GM12878 (cell line): Measurements from ENCODE around the gene MEGF9. TPM values are rescaled to one million over a fixed set of nuclear protein-coding genes. Genes with fewer than 3 reads are reported as not detected.

Experiments
- ATAC-seq: fragments of 200-7000 bp; cut with Tn5 transposase; 3 replicates; pipeline ENCODE4 v1.9.1; 2020; ENCODE audit warnings: mild to moderate bottlenecking, moderate library complexity
- BruUV-seq: library from RNA; stranded (reverse); fragments of 400-500 nt; replicated peaks from 2 replicates; lab custom pipeline; 2021; lab: Mats Ljungman, UMichigan
- CTCF ChIA-PET: fragments of 300-600 bp; sonication (Branson Sonifier 250); formaldehyde crosslinking; extraction: SDS; loops from one replicate; lab custom pipeline; 2021; ENCODE audit warnings: inconsistent platforms; lab: Yijun Ruan, JAX
- POLR2A ChIA-PET: fragments of 350-600 bp; formaldehyde crosslinking; extraction: SDS; loops from one replicate; lab custom pipeline; 2021; ENCODE audit warnings: inconsistent platforms; lab: Charles Lee
- RAD21 ChIA-PET: fragments of 300-600 bp; sonication (Branson Sonifier 250); formaldehyde crosslinking; loops from one replicate; lab custom pipeline; 2023; ENCODE audit warnings: antibody characterized with exemption; ENCODE audit not compliant: unreplicated experiment; lab: Charles Lee
- SMC1A ChIA-PET: fragments of 300-600 bp; sonication (Branson Sonifier 250); formaldehyde crosslinking; loops from one replicate; lab custom pipeline; 2023; ENCODE audit not compliant: unreplicated experiment, uncharacterized antibody; lab: Charles Lee
- DNase-seq: peaks from one replicate; pipeline ENCODE4 v3.0.0-alpha.2; 2011; ENCODE audit warnings: low read depth, low spot score
- FAIRE-seq: peaks from 3 replicates; lab custom pipeline; 2011; peaks lifted over from hg19 to GRCh38; lab: Jason Lieb, UNC
- H2AFZ ChIP-seq: 2 replicates; pipeline ENCODE4 v1.6.0; 2011; ENCODE audit warnings: low read depth, low read length, control low read depth; ENCODE audit not compliant: control insufficient read depth
- H3K27ac ChIP-seq: 2 replicates; pipeline ENCODE4 v1.5.1; 2011; ENCODE audit warnings: control low read depth; ENCODE audit not compliant: control insufficient read depth, insufficient read depth
- H3K27me3 ChIP-seq, 2 experiments: replicated peaks in 1 of 2; 2 replicates each; pipeline versions ENCODE4 v1.6.0 to v1.6.1; 2011; ENCODE audit warnings: low read length in 1 of 2; ENCODE audit not compliant: control insufficient read depth in 2 of 2, insufficient read depth in 2 of 2
- H3K36me3 ChIP-seq, 2 experiments: 2 replicates each; pipeline ENCODE4 v1.5.1; 2011; ENCODE audit warnings: low read length in 1 of 2; ENCODE audit not compliant: control insufficient read depth in 2 of 2, insufficient read depth in 2 of 2
- H3K4me1 ChIP-seq: 2 replicates; pipeline ENCODE4 v1.6.1; 2011; ENCODE audit warnings: mild to moderate bottlenecking, low read length, moderate library complexity, mixed read lengths; ENCODE audit not compliant: control insufficient read depth, insufficient read depth
- H3K4me2 ChIP-seq: 2 replicates; pipeline ENCODE4 v1.6.0; 2011; ENCODE audit warnings: control low read depth; ENCODE audit not compliant: control insufficient read depth, insufficient read depth
- H3K4me3 ChIP-seq: fragments of 200-600 bp; sonication (generic); 2 replicates; pipeline ENCODE4 v1.5.1; 2016
- H3K79me2 ChIP-seq: 2 replicates; pipeline ENCODE4 v1.6.0; 2011; ENCODE audit warnings: low read length; ENCODE audit not compliant: control insufficient read depth, insufficient read depth
- H3K9ac ChIP-seq: 2 replicates; pipeline ENCODE4 v1.8.0; 2011; ENCODE audit warnings: low read length, control low read depth, mixed read lengths; ENCODE audit not compliant: control insufficient read depth, insufficient read depth
- H3K9me3 ChIP-seq: replicated peaks from 3 replicates; pipeline ENCODE4 v1.5.1; 2011; ENCODE audit warnings: mild to moderate bottlenecking, low read length; ENCODE audit not compliant: control insufficient read depth, insufficient read depth
- H4K20me1 ChIP-seq: 2 replicates; pipeline ENCODE4 v1.6.0; 2011; ENCODE audit not compliant: control insufficient read depth, insufficient read depth
- BACH1 ChIP-seq: fragments of 450-650 bp; IDR thresholded peaks from 2 replicates; pipeline ENCODE4 v1.6.1; 2017; ENCODE audit warnings: mild to moderate bottlenecking, borderline replicate concordance
- CEBPB ChIP-seq, 2 experiments: fragments of 150-350 bp in 1 of 2; IDR thresholded peaks; 2 replicates each; pipeline ENCODE4 v1.6.1; 2012 to 2014; ENCODE audit warnings: low read depth in 2 of 2, low read length in 2 of 2, borderline replicate concordance in 1 of 2, inconsistent platforms in 1 of 2
- GABPA ChIP-seq: IDR thresholded peaks from 2 replicates; pipeline ENCODE4 v1.6.1; 2014; ENCODE audit warnings: antibody characterized with exemption, low read depth, mild to moderate bottlenecking, inconsistent platforms
- KAT2A ChIP-seq: conservative IDR thresholded peaks from 2 replicates; pipeline ENCODE4 v1.6.1; 2011; ENCODE audit warnings: low read depth, low read length; ENCODE audit not compliant: control insufficient read depth
- POU2F2 ChIP-seq: IDR thresholded peaks from 3 replicates; pipeline ENCODE4 v1.6.1; 2011; ENCODE audit warnings: low read depth, mild to moderate bottlenecking, low read length, borderline replicate concordance
- SIX5 ChIP-seq: IDR thresholded peaks from 2 replicates; pipeline ENCODE4 v1.6.1; 2011; ENCODE audit warnings: mild to moderate bottlenecking, low read depth, low read length, moderate library complexity; ENCODE audit not compliant: severe bottlenecking
- SMARCA5 ChIP-seq: fragments of 450-650 bp; IDR thresholded peaks from 2 replicates; pipeline ENCODE4 v1.6.1; 2017; ENCODE audit warnings: mild to moderate bottlenecking
- in situ Hi-C: fragments of 300-500 bp; cut with MboI; formaldehyde crosslinking; loops from 9 replicates; pipeline ENCODE4 v1.14.3; 2018; ENCODE audit warnings: mixed read lengths
- intact Hi-C: fragments of 100-400 bp; cut with micrococcal nuclease; formaldehyde crosslinking; loops from one replicate; pipeline ENCODE4 v1.14.2; 2022; ENCODE audit not compliant: unreplicated experiment
- polyA plus RNA-seq, 11 experiments: library from polyadenylated mRNA; depleted of rRNA in 4 of 11; unstranded in 6 of 11; stranded (reverse) in 5 of 11; fragments of >200 nt; fragmentation: Nextera tagmentation in 4 of 11; fragmentation: Illumina TruSeq in 1 of 11; extraction: Ambion mirVana in 4 of 11; extraction: Trizol in 1 of 11; gene quantifications; 1 replicate in 1 of 11; 2 replicates in 10 of 11; pipeline versions ENCODE4 v1.2.1 to v1.2.3, GENCODE V29; 2011 to 2016; ENCODE audit warnings: inconsistent platforms in 2 of 11, missing spikeins in 2 of 11, low read depth in 1 of 11
- total RNA-seq, 4 experiments: library from RNA; depleted of rRNA in 3 of 4; stranded (reverse); fragments of >200 nt in 3 of 4; fragmentation: Illumina TruSeq in 1 of 4; extraction: Trizol in 1 of 4; gene quantifications; 2 replicates each; pipeline versions ENCODE4 v1.2.1 to v1.2.3, GENCODE V29; 2013 to 2021
- TF ChIP-seq, protein P1 (sequence below): IDR thresholded peaks from 2 replicates; pipeline ENCODE4 v1.6.1; 2011; ENCODE audit warnings: mild to moderate bottlenecking, low read depth, low read length, moderate library complexity; ENCODE audit not compliant: insufficient replicate concordance

Gene MEGF9
- total and polyA plus RNA-seq, 10 of the 15 experiments (the other 5 are each of a cell fraction or from before 2014, with no cell fraction given), result 0.71 to 5.1 (median 2.6) TPM

GRCh38 chr9:120616966-120617935 is 97.0 kb downstream of the MEGF9 start:
- no peak overlapping the region for H2AFZ ChIP-seq
- H3K27me3 ChIP-seq, result no peaks in the 10 kb centered on the region
- no peak for FAIRE-seq
- no peaks in the 10 kb centered on the region for H3K36me3 ChIP-seq
- intact Hi-C loops (loop anchor here (5.0 kb wide), 2 partner anchors 95 to 445 kb away; partner anchors contain the start of gene MEGF9), in situ Hi-C loops (no loop called here)
- CTCF ChIA-PET, result interaction anchor here (0.5 to 2.0 kb wide), 4 partner anchors 11 to 61 kb away, joined by 3 to 9 read pairs (median 4); no protein-coding TSS in a partner anchor
- no peak for ATAC-seq
- no peaks in the 10 kb centered on the region for H3K79me2 ChIP-seq
- no peak overlapping the region for H3K9ac ChIP-seq
- RAD21 ChIA-PET, result no interaction called here
- SMC1A ChIA-PET, result no interaction called here
- no TSS peak for BruUV-seq
- no peak overlapping the region for H3K4me3 ChIP-seq
- POLR2A ChIA-PET, result no interaction called here
- no peak overlapping the region for H3K4me2 ChIP-seq
- no peaks in the 10 kb centered on the region for H4K20me1 ChIP-seq
- no peaks in the 10 kb centered on the region for H3K9me3 ChIP-seq
- no peak for TF ChIP-seq GABPA
- no peak for TF ChIP-seq SMARCA5
- TF ChIP-seq BACH1, result no peak
- no peak for TF ChIP-seq KAT2A
- TF ChIP-seq, protein P1, sequence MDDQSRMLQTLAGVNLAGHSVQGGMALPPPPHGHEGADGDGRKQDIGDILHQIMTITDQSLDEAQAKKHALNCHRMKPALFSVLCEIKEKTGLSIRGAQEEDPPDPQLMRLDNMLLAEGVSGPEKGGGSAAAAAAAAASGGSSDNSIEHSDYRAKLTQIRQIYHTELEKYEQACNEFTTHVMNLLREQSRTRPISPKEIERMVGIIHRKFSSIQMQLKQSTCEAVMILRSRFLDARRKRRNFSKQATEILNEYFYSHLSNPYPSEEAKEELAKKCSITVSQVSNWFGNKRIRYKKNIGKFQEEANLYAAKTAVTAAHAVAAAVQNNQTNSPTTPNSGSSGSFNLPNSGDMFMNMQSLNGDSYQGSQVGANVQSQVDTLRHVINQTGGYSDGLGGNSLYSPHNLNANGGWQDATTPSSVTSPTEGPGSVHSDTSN, result no peak
- no peak for TF ChIP-seq SIX5
- no peak for TF ChIP-seq CEBPB (IDR thresholded peaks at IDR 0.05; ENCODE audit: borderline replicate concordance in 1 of 2, low read depth in 2 of 2, low read length in 2 of 2)
- no peak for TF ChIP-seq POU2F2
- TF ChIP-seq, all 136 proteins: peak for 0
- Histone ChIP-seq H3K4me1 (no peaks in the 10 kb centered on the region), H3K27ac (no peak overlapping the region)
- DNase-seq, result no peak
